ENCODE measurements around the gene L3MBTL4. TPM values are rescaled to one million over a fixed set of nuclear protein-coding genes. Genes with fewer than 3 reads are reported as not detected.
"Not testable (repeated sequence)": the region's sequence is repeated elsewhere in the genome, so short reads cannot be mapped to it uniquely, and the experiment has no call there.

The L3MBTL4 gene
- total and polyA plus RNA-seq, 2 donors: 3.4 to 4.3 TPM

GRCh38 chr18:6397931-6398566 lies 16.7 kb downstream of the L3MBTL4 start:
- Histone ChIP-seq H3K27ac (ENCODE audit: low read depth in 1 of 2, low read length in 1 of 2) (no peak overlapping the region), H3K27me3 (ENCODE audit: control insufficient read depth in 2 of 2, insufficient read depth in 1 of 2, low read length in 1 of 2) (no peaks in the 10 kb centered on the region), H3K4me1 (ENCODE audit: control insufficient read depth in 2 of 2, insufficient read depth in 2 of 2, low read length in 2 of 2) (no peaks in the 10 kb centered on the region), H3K4me3 (ENCODE audit: low read length in 2 of 2) (no peak overlapping the region), H3K9me3 (ENCODE audit: control insufficient read depth in 2 of 2, insufficient read depth in 1 of 2, low read length in 1 of 2) (no peaks in the 10 kb centered on the region), H3K36me3 (ENCODE audit: control insufficient read depth in 2 of 2, insufficient read depth in 2 of 2, low read length in 1 of 2) (no peaks in the 10 kb centered on the region)
- 96% methylated on average over 6 of the region's 6 CpGs for WGBS
- no peak for DNase-seq (ENCODE audit: low read depth in 6 of 9, low spot score in 9 of 9)

- Histone ChIP-seq H3K36me3 (ENCODE audit: control insufficient read depth in 2 of 2, insufficient read depth in 2 of 2, low read length in 1 of 2) (no peaks in the 10 kb centered on the region), H3K9me3 (ENCODE audit: control insufficient read depth in 2 of 2, insufficient read depth in 1 of 2, low read length in 1 of 2) (no peaks in the 10 kb centered on the region), H3K27ac (ENCODE audit: low read depth in 1 of 2, low read length in 1 of 2) (no peak overlapping the region), H3K4me1 (ENCODE audit: control insufficient read depth in 2 of 2, insufficient read depth in 2 of 2, low read length in 2 of 2) (no peaks in the 10 kb centered on the region), H3K27me3 (ENCODE audit: control insufficient read depth in 2 of 2, insufficient read depth in 1 of 2, low read length in 1 of 2) (no peaks in the 10 kb centered on the region), H3K4me3 (ENCODE audit: low read length in 2 of 2) (no peak overlapping the region)
- no peak for DNase-seq (ENCODE audit: low read depth in 6 of 9, low spot score in 9 of 9)
- WGBS: 88% methylated on average over 5 of the region's 5 CpGs
These were observed 17.9 kb downstream of the L3MBTL4 start for GRCh38 chr18:6396847-6397246.

DNA sequence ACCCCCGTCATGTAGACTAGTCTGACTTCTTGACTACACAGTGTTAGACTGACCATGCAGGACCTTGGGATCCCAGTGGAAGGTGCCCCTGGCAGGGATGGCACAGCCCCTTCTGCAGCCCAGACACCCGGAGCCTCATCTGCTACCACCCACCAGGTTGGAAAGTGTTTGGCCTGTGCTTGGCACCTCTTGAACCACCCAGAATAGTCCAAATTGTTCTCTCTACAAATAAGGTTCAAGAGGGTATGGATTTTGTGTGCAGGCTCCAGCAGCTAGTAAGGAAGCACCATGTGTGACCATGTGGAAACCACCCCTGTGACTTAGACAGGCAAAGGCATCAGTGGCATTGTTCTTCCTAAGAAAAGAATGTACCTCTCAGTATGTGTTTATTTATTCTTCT lies 18.4 kb downstream of the L3MBTL4 start:
- H3K4me1 ChIP-seq (ENCODE audit: control insufficient read depth in 2 of 2, insufficient read depth in 2 of 2, low read length in 2 of 2): no peaks in the 10 kb centered on the region
- no peak overlapping the region for H3K27ac ChIP-seq (ENCODE audit: low read depth in 1 of 2, low read length in 1 of 2)
- no peaks in the 10 kb centered on the region for H3K27me3 ChIP-seq (ENCODE audit: control insufficient read depth in 2 of 2, insufficient read depth in 1 of 2, low read length in 1 of 2)
- no peak overlapping the region for H3K4me3 ChIP-seq (ENCODE audit: low read length in 2 of 2)
- 96% methylated on average over 2 of the region's 2 CpGs for WGBS
- DNase-seq (ENCODE audit: low read depth in 6 of 9, low spot score in 9 of 9): no peak
- H3K36me3 ChIP-seq (ENCODE audit: control insufficient read depth in 2 of 2, insufficient read depth in 2 of 2, low read length in 1 of 2): no peaks in the 10 kb centered on the region
- H3K9me3 ChIP-seq (ENCODE audit: control insufficient read depth in 2 of 2, insufficient read depth in 1 of 2, low read length in 1 of 2): no peaks in the 10 kb centered on the region

- Histone ChIP-seq H3K36me3 (ENCODE audit: control insufficient read depth in 2 of 2, insufficient read depth in 2 of 2, low read length in 1 of 2) (no peaks in the 10 kb centered on the region), H3K9me3 (ENCODE audit: control insufficient read depth in 2 of 2, insufficient read depth in 1 of 2, low read length in 1 of 2) (no peaks in the 10 kb centered on the region), H3K4me1 (ENCODE audit: control insufficient read depth in 2 of 2, insufficient read depth in 2 of 2, low read length in 2 of 2) (no peaks in the 10 kb centered on the region), H3K27me3 (ENCODE audit: control insufficient read depth in 2 of 2, insufficient read depth in 1 of 2, low read length in 1 of 2) (no peaks in the 10 kb centered on the region), H3K4me3 (ENCODE audit: low read length in 2 of 2) (no peak overlapping the region), H3K27ac (ENCODE audit: low read depth in 1 of 2, low read length in 1 of 2) (no peak overlapping the region)
- DNase-seq (ENCODE audit: low read depth in 6 of 9, low spot score in 9 of 9): no peak
- 83% methylated on average over 2 of the region's 2 CpGs for WGBS
These were observed 25.7 kb downstream of the L3MBTL4 start for GRCh38 chr18:6389005-6389404.

- Histone ChIP-seq H3K9me3 (ENCODE audit: control insufficient read depth in 2 of 2, insufficient read depth in 1 of 2, low read length in 1 of 2) (no peaks in the 10 kb centered on the region), H3K4me1 (ENCODE audit: control insufficient read depth in 2 of 2, insufficient read depth in 2 of 2, low read length in 2 of 2) (no peaks in the 10 kb centered on the region), H3K27me3 (ENCODE audit: control insufficient read depth in 2 of 2, insufficient read depth in 1 of 2, low read length in 1 of 2) (no peaks in the 10 kb centered on the region), H3K36me3 (ENCODE audit: control insufficient read depth in 2 of 2, insufficient read depth in 2 of 2, low read length in 1 of 2) (no peaks in the 10 kb centered on the region), H3K27ac (ENCODE audit: low read depth in 1 of 2, low read length in 1 of 2) (no peak overlapping the region), H3K4me3 (ENCODE audit: low read length in 2 of 2) (no peak overlapping the region)
- 80% methylated on average over 7 of the region's 7 CpGs for WGBS
- DNase-seq (ENCODE audit: low read depth in 6 of 9, low spot score in 9 of 9): no peak
These were observed 31.7 kb downstream of the L3MBTL4 start for GRCh38 chr18:6382963-6383362.

DNA sequence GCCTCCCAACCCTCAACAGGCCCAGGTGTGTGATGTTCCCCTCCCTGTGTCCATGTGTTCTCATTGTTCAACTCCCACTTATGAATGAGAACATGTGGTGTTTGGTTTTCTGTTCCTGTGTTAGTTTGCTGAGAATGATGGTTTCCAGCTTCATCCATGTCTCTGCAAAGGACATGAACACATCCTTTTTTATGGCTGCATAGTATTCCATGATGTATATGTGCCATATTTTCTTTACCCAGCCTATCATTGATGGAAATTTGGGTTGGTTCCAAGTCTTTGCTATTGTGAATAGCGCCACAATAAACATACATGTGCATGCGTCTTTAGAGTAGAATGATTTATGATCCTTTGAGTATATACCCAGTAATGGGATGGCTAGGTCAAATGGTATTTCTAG lies 37.2 kb downstream of the L3MBTL4 start:
- not testable (repeated sequence) for H3K36me3 ChIP-seq (ENCODE audit: control insufficient read depth in 2 of 2, insufficient read depth in 2 of 2, low read length in 1 of 2); H3K27ac ChIP-seq (ENCODE audit: low read depth in 1 of 2, low read length in 1 of 2); H3K27me3 ChIP-seq (ENCODE audit: control insufficient read depth in 2 of 2, insufficient read depth in 1 of 2, low read length in 1 of 2); H3K4me3 ChIP-seq (ENCODE audit: low read length in 2 of 2); DNase-seq (ENCODE audit: low read depth in 6 of 9, low spot score in 9 of 9); H3K9me3 ChIP-seq (ENCODE audit: control insufficient read depth in 2 of 2, insufficient read depth in 1 of 2, low read length in 1 of 2); H3K4me1 ChIP-seq (ENCODE audit: control insufficient read depth in 2 of 2, insufficient read depth in 2 of 2, low read length in 2 of 2)
- WGBS: 96% methylated on average over 2 of the region's 2 CpGs

GRCh38 chr18:6376433-6377229 lies 38.1 kb downstream of the L3MBTL4 start:
- H3K27ac ChIP-seq (ENCODE audit: low read depth in 1 of 2, low read length in 1 of 2): no peak overlapping the region
- H3K4me3 ChIP-seq (ENCODE audit: low read length in 2 of 2): no peak overlapping the region
- no peaks in the 10 kb centered on the region for H3K4me1 ChIP-seq (ENCODE audit: control insufficient read depth in 2 of 2, insufficient read depth in 2 of 2, low read length in 2 of 2)

GRCh38 chr18:6374935-6375529 lies 39.7 kb downstream of the L3MBTL4 start:
- H3K4me3 ChIP-seq (ENCODE audit: low read length in 2 of 2): no peak overlapping the region
- H3K9me3 ChIP-seq (ENCODE audit: control insufficient read depth in 2 of 2, insufficient read depth in 1 of 2, low read length in 1 of 2): no peaks in the 10 kb centered on the region
- no peaks in the 10 kb centered on the region for H3K36me3 ChIP-seq (ENCODE audit: control insufficient read depth in 2 of 2, insufficient read depth in 2 of 2, low read length in 1 of 2)
- H3K27ac ChIP-seq (ENCODE audit: low read depth in 1 of 2, low read length in 1 of 2): no peak overlapping the region
- no peak for DNase-seq (ENCODE audit: low read depth in 6 of 9, low spot score in 9 of 9)
- H3K27me3 ChIP-seq (ENCODE audit: control insufficient read depth in 2 of 2, insufficient read depth in 1 of 2, low read length in 1 of 2): no peaks in the 10 kb centered on the region
- no peaks in the 10 kb centered on the region for H3K4me1 ChIP-seq (ENCODE audit: control insufficient read depth in 2 of 2, insufficient read depth in 2 of 2, low read length in 2 of 2)
- 94% methylated on average over 14 of the region's 14 CpGs for WGBS

More at GRCh38 chr18:6376433-6377229, 38.1 kb downstream of the L3MBTL4 start:
- WGBS: 89% methylated on average over 6 of the region's 6 CpGs
- H3K27me3 ChIP-seq (ENCODE audit: control insufficient read depth in 2 of 2, insufficient read depth in 1 of 2, low read length in 1 of 2): no peaks in the 10 kb centered on the region
- DNase-seq (ENCODE audit: low read depth in 6 of 9, low spot score in 9 of 9): no peak
- no peaks in the 10 kb centered on the region for H3K36me3 ChIP-seq (ENCODE audit: control insufficient read depth in 2 of 2, insufficient read depth in 2 of 2, low read length in 1 of 2)
- no peaks in the 10 kb centered on the region for H3K9me3 ChIP-seq (ENCODE audit: control insufficient read depth in 2 of 2, insufficient read depth in 1 of 2, low read length in 1 of 2)

GRCh38 chr18:6374340-6374739 lies 40.4 kb downstream of the L3MBTL4 start:
- H3K4me3 ChIP-seq (ENCODE audit: low read length in 2 of 2): no peak overlapping the region
- no peaks in the 10 kb centered on the region for H3K9me3 ChIP-seq (ENCODE audit: control insufficient read depth in 2 of 2, insufficient read depth in 1 of 2, low read length in 1 of 2)
- no peak overlapping the region for H3K27ac ChIP-seq (ENCODE audit: low read depth in 1 of 2, low read length in 1 of 2)
- WGBS: 86% methylated on average over 8 of the region's 8 CpGs
- H3K36me3 ChIP-seq (ENCODE audit: control insufficient read depth in 2 of 2, insufficient read depth in 2 of 2, low read length in 1 of 2): no peaks in the 10 kb centered on the region
- no peaks in the 10 kb centered on the region for H3K27me3 ChIP-seq (ENCODE audit: control insufficient read depth in 2 of 2, insufficient read depth in 1 of 2, low read length in 1 of 2)
- no peaks in the 10 kb centered on the region for H3K4me1 ChIP-seq (ENCODE audit: control insufficient read depth in 2 of 2, insufficient read depth in 2 of 2, low read length in 2 of 2)
- DNase-seq (ENCODE audit: low read depth in 6 of 9, low spot score in 9 of 9): no peak
